GM12878 (cell line): ENCODE results near the gene PPP1R13B. TPM values are rescaled to one million over a fixed set of nuclear protein-coding genes. Genes with fewer than 3 reads are reported as not detected.
A peak's percentile ranks its signal among the peaks of the same experiment; 100 is the strongest.

ENCODE experiments used
- ATAC-seq: fragments of 200-7000 bp; cut with Tn5 transposase; 3 replicates; pipeline ENCODE4 v1.9.1; 2020; ENCODE audit warnings: mild to moderate bottlenecking, moderate library complexity
- BruUV-seq: library from RNA; stranded (reverse); fragments of 400-500 nt; replicated peaks from 2 replicates; lab custom pipeline; 2021; lab: Mats Ljungman, UMichigan
- CTCF ChIA-PET: fragments of 300-600 bp; sonication (Branson Sonifier 250); formaldehyde crosslinking; extraction: SDS; loops from one replicate; lab custom pipeline; 2021; ENCODE audit warnings: inconsistent platforms; lab: Yijun Ruan, JAX
- POLR2A ChIA-PET: fragments of 350-600 bp; formaldehyde crosslinking; extraction: SDS; loops from one replicate; lab custom pipeline; 2021; ENCODE audit warnings: inconsistent platforms; lab: Charles Lee
- RAD21 ChIA-PET: fragments of 300-600 bp; sonication (Branson Sonifier 250); formaldehyde crosslinking; loops from one replicate; lab custom pipeline; 2023; ENCODE audit warnings: antibody characterized with exemption; ENCODE audit not compliant: unreplicated experiment; lab: Charles Lee
- SMC1A ChIA-PET: fragments of 300-600 bp; sonication (Branson Sonifier 250); formaldehyde crosslinking; loops from one replicate; lab custom pipeline; 2023; ENCODE audit not compliant: unreplicated experiment, uncharacterized antibody; lab: Charles Lee
- DNase-seq: peaks from one replicate; pipeline ENCODE4 v3.0.0-alpha.2; 2011; ENCODE audit warnings: low read depth, low spot score
- FAIRE-seq: peaks from 3 replicates; lab custom pipeline; 2011; peaks lifted over from hg19 to GRCh38; lab: Jason Lieb, UNC
- H2AFZ ChIP-seq: 2 replicates; pipeline ENCODE4 v1.6.0; 2011; ENCODE audit warnings: low read depth, low read length, control low read depth; ENCODE audit not compliant: control insufficient read depth
- H3K27ac ChIP-seq: 2 replicates; pipeline ENCODE4 v1.5.1; 2011; ENCODE audit warnings: control low read depth; ENCODE audit not compliant: control insufficient read depth, insufficient read depth
- H3K27me3 ChIP-seq, 2 experiments: replicated peaks in 1 of 2; 2 replicates each; pipeline versions ENCODE4 v1.6.0 to v1.6.1; 2011; ENCODE audit warnings: low read length in 1 of 2; ENCODE audit not compliant: control insufficient read depth in 2 of 2, insufficient read depth in 2 of 2
- H3K36me3 ChIP-seq, 2 experiments: 2 replicates each; pipeline ENCODE4 v1.5.1; 2011; ENCODE audit warnings: low read length in 1 of 2; ENCODE audit not compliant: control insufficient read depth in 2 of 2, insufficient read depth in 2 of 2
- H3K4me1 ChIP-seq: 2 replicates; pipeline ENCODE4 v1.6.1; 2011; ENCODE audit warnings: mild to moderate bottlenecking, low read length, moderate library complexity, mixed read lengths; ENCODE audit not compliant: control insufficient read depth, insufficient read depth
- H3K4me2 ChIP-seq: 2 replicates; pipeline ENCODE4 v1.6.0; 2011; ENCODE audit warnings: control low read depth; ENCODE audit not compliant: control insufficient read depth, insufficient read depth
- H3K4me3 ChIP-seq: fragments of 200-600 bp; sonication (generic); 2 replicates; pipeline ENCODE4 v1.5.1; 2016
- H3K79me2 ChIP-seq: 2 replicates; pipeline ENCODE4 v1.6.0; 2011; ENCODE audit warnings: low read length; ENCODE audit not compliant: control insufficient read depth, insufficient read depth
- H3K9ac ChIP-seq: 2 replicates; pipeline ENCODE4 v1.8.0; 2011; ENCODE audit warnings: low read length, control low read depth, mixed read lengths; ENCODE audit not compliant: control insufficient read depth, insufficient read depth
- H3K9me3 ChIP-seq: replicated peaks from 3 replicates; pipeline ENCODE4 v1.5.1; 2011; ENCODE audit warnings: mild to moderate bottlenecking, low read length; ENCODE audit not compliant: control insufficient read depth, insufficient read depth
- H4K20me1 ChIP-seq: 2 replicates; pipeline ENCODE4 v1.6.0; 2011; ENCODE audit not compliant: control insufficient read depth, insufficient read depth
- BRCA1 ChIP-seq: IDR thresholded peaks from 2 replicates; pipeline ENCODE4 v1.6.1; 2011; ENCODE audit warnings: low read depth, low read length, improper control_type of control experiment
- EGR1 ChIP-seq, 2 experiments: IDR thresholded peaks; 1 replicate in 1 of 2; 2 replicates in 1 of 2; pipeline ENCODE4 v1.6.1; 2011 to 2012; ENCODE audit warnings: low read depth in 2 of 2, low read length in 2 of 2, borderline replicate concordance in 1 of 2, mild to moderate bottlenecking in 1 of 2, moderate library complexity in 1 of 2
- ETV6 ChIP-seq, 2 experiments: fragments of 450-650 bp in 1 of 2; IDR thresholded peaks in 1 of 2; conservative IDR thresholded peaks in 1 of 2; 2 replicates each; pipeline ENCODE4 v1.6.1; 2014; ENCODE audit warnings: antibody characterized with exemption in 1 of 2, borderline replicate concordance in 1 of 2, low read depth in 1 of 2, mild to moderate bottlenecking in 1 of 2, moderate library complexity in 1 of 2
- EZH2 ChIP-seq: IDR thresholded peaks from 2 replicates; pipeline ENCODE4 v1.6.1; 2012; ENCODE audit warnings: low read depth, mild to moderate bottlenecking, control low read depth, inconsistent platforms, low read length, borderline replicate concordance; ENCODE audit not compliant: control insufficient read depth
- GATAD2B ChIP-seq: fragments of 450-650 bp; conservative IDR thresholded peaks from 2 replicates; pipeline ENCODE4 v1.6.1; 2017; ENCODE audit warnings: low read depth, mild to moderate bottlenecking, moderate library complexity
- IKZF1 ChIP-seq: fragments of 450-650 bp; conservative IDR thresholded peaks from 2 replicates; pipeline ENCODE4 v1.6.1; 2017; ENCODE audit warnings: antibody characterized with exemption, mild to moderate bottlenecking
- IKZF2 ChIP-seq, 2 experiments: fragments of 450-650 bp; IDR thresholded peaks; 2 replicates each; pipeline ENCODE4 v1.6.1; 2017; ENCODE audit warnings: mild to moderate bottlenecking in 2 of 2, moderate library complexity in 2 of 2
- MTA2 ChIP-seq: fragments of 450-650 bp; IDR thresholded peaks from 2 replicates; pipeline ENCODE4 v1.6.1; 2016; ENCODE audit warnings: low read depth, mild to moderate bottlenecking, moderate library complexity
- MYC ChIP-seq: IDR thresholded peaks from 2 replicates; pipeline ENCODE4 v1.6.1; 2011; ENCODE audit warnings: mild to moderate bottlenecking, low read length, moderate library complexity, inconsistent platforms; ENCODE audit not compliant: insufficient read depth, insufficient replicate concordance, insufficient read length, severe bottlenecking
- POLR2A ChIP-seq: IDR thresholded peaks from 2 replicates; pipeline ENCODE4 v1.6.1; 2011; ENCODE audit warnings: low read depth, mild to moderate bottlenecking, low read length
- SMC3 ChIP-seq: IDR thresholded peaks from 2 replicates; pipeline ENCODE4 v1.6.1; 2011; ENCODE audit warnings: low read length, improper control_type of control experiment, borderline replicate concordance
- SREBF1 ChIP-seq: IDR thresholded peaks from 2 replicates; pipeline ENCODE4 v1.6.1; 2012; ENCODE audit warnings: mild to moderate bottlenecking, low read length
- STAT3 ChIP-seq: IDR thresholded peaks from 2 replicates; pipeline ENCODE4 v1.6.1; 2011; ENCODE audit warnings: low read depth, low read length, improper control_type of control experiment
- TARDBP ChIP-seq: IDR thresholded peaks from 2 replicates; pipeline ENCODE4 v1.6.1; 2016; ENCODE audit warnings: borderline replicate concordance
- YBX1 ChIP-seq: fragments of 450-650 bp; IDR thresholded peaks from 2 replicates; pipeline ENCODE4 v1.6.1; 2016; ENCODE audit warnings: antibody characterized with exemption
- ZNF217 ChIP-seq: fragments of 450-650 bp; IDR thresholded peaks from 2 replicates; pipeline ENCODE4 v1.6.1; 2017; ENCODE audit warnings: antibody characterized with exemption, mild to moderate bottlenecking
- WGBS: methylation state at CpG from one replicate; pipeline ENCODE4 v1.1.6; 2016; ENCODE audit warnings: low lambda C conversion rate; ENCODE audit not compliant: insufficient replicate concordance, insufficient coverage; ENCODE audit errors: missing lambda C conversion rate; 5-methylcytosine and 5-hydroxymethylcytosine counted together
- in situ Hi-C: fragments of 300-500 bp; cut with MboI; formaldehyde crosslinking; loops from 9 replicates; pipeline ENCODE4 v1.14.3; 2018; ENCODE audit warnings: mixed read lengths
- intact Hi-C: fragments of 100-400 bp; cut with micrococcal nuclease; formaldehyde crosslinking; loops from one replicate; pipeline ENCODE4 v1.14.2; 2022; ENCODE audit not compliant: unreplicated experiment
- polyA plus RNA-seq, 11 experiments: library from polyadenylated mRNA; depleted of rRNA in 4 of 11; unstranded in 6 of 11; stranded (reverse) in 5 of 11; fragments of >200 nt; fragmentation: Nextera tagmentation in 4 of 11; fragmentation: Illumina TruSeq in 1 of 11; extraction: Ambion mirVana in 4 of 11; extraction: Trizol in 1 of 11; gene quantifications; 1 replicate in 1 of 11; 2 replicates in 10 of 11; pipeline versions ENCODE4 v1.2.1 to v1.2.3, GENCODE V29; 2011 to 2016; ENCODE audit warnings: inconsistent platforms in 2 of 11, missing spikeins in 2 of 11, low read depth in 1 of 11
- total RNA-seq, 4 experiments: library from RNA; depleted of rRNA in 3 of 4; stranded (reverse); fragments of >200 nt in 3 of 4; fragmentation: Illumina TruSeq in 1 of 4; extraction: Trizol in 1 of 4; gene quantifications; 2 replicates each; pipeline versions ENCODE4 v1.2.1 to v1.2.3, GENCODE V29; 2013 to 2021
- TF ChIP-seq, protein P1 (sequence below): fragments of 450-650 bp; IDR thresholded peaks from 2 replicates; pipeline ENCODE4 v1.6.1; 2016; ENCODE audit warnings: mild to moderate bottlenecking

The PPP1R13B gene
- total and polyA plus RNA-seq, 10 of the 15 experiments (the other 5 are each of a cell fraction or from before 2014, with no cell fraction given): 0.16 to 8.1 (median 3.2) TPM

DNA sequence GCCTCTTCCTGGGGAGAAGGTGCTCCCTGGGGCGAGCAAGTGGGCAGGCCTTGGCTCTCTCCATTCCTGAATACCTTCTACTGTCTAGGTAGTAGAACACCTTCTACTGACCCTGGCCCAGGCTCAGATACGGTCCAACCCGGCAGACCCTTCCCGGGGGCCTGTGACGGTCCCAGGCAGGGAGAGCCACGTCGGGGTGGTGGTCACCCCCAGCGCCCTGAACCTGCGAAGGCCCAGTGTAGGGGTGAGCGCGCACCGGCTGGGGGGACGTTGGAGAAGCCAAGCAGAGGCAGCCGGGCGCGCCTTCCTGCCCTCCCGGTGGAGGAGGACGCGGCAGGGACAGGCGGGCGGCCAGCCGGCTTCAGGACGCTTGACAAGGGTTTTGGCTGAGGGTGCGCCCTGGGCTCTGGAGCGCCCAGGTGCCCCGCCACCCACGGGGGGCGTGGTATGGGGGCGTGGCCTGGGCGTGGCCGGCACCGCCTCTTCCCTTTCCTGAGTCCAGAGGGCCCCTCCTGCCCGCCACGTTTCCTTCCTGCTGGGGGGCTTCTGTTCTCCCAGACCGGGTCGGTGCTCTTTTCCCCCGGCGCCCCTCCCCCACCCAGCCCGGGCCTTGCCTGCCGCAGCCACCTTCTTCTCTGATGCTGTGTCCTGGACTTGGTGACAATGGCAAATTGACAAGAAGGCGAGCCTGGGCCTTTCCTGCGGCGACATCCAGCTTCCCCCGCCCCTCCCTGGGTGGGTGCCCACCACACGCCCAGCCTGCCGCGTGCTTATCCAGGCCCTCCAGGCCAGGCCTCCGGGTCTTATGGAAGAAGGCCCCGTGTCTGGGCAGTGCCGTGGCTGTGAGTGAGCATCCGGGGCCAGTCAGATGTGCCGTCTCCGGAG, 24.5 kb upstream of the PPP1R13B start (continued):
- no peak for TF ChIP-seq ETV6 (conservative IDR thresholded peaks at IDR 0.05 in 1 of 2, IDR thresholded peaks at IDR 0.05 in 1 of 2; ENCODE audit: borderline replicate concordance in 1 of 2, low read depth in 1 of 2)
- no peak for TF ChIP-seq SREBF1
- TF ChIP-seq MYC: no peak
- peak; percentile 41; the same call in 1 of the 2 replicates for TF ChIP-seq POLR2A
- TF ChIP-seq GATAD2B: peak; percentile 64; the same call in 1 of the 2 replicates
- TF ChIP-seq EGR1 (IDR thresholded peaks at IDR 0.05; ENCODE audit: borderline replicate concordance in 1 of 2, low read depth in 2 of 2, low read length in 2 of 2): peak in 1 of 2 experiments; percentile 81; a peak in 2 of 3 replicates
- TF ChIP-seq EZH2: no peak
- no peak for TF ChIP-seq ZNF217
- TF ChIP-seq IKZF2 (IDR thresholded peaks at IDR 0.05): peak; percentile 39 to 51; a peak in 3 of 4 replicates

DNA sequence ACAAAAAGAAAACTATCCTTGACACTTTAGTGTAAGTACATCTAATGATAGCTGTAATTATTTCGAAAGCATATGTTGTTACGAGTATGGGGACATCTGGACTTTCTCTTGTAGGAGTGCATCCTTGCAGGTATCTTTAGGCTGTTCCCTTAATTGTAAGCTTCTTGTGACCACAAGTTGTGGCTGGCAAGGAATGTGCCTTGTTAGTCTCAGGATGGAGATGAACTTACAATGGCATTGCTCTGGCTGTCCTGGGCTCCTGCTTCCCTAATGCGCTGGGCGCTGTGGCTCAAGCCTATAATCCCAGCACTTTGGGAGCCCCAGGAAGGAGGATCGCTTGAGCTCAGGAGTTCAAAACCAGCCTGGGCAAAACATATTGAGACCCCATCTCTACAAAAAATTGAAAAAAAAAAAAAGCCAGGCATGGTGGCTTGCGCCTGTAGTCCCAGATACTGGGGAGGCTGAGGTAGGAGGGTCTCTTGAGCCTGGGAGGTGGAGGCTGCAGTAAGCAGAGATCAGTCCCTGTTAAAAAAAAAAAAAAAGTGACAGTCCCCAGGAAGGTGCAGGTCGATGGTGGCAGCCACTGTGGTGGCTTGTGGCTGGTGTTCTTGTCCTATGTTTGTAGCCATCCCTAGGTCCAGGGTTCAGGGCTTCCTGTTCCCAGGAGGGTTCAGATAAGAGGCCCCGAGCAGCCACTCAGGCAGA, 23.7 kb upstream of the PPP1R13B start:
- H3K27ac ChIP-seq: no peak overlapping the region
- no peaks in the 10 kb centered on the region for H3K79me2 ChIP-seq
- 66% methylated on average over 8 of the region's 8 CpGs for WGBS
- no peak for FAIRE-seq
- no peak for TF ChIP-seq BRCA1
- TF ChIP-seq IKZF1: no peak
- TF ChIP-seq TARDBP: no peak
- TF ChIP-seq SMC3: no peak
- no peak for TF ChIP-seq YBX1
- no peak for TF ChIP-seq IKZF2 (IDR thresholded peaks at IDR 0.05)
- TF ChIP-seq, protein P1, sequence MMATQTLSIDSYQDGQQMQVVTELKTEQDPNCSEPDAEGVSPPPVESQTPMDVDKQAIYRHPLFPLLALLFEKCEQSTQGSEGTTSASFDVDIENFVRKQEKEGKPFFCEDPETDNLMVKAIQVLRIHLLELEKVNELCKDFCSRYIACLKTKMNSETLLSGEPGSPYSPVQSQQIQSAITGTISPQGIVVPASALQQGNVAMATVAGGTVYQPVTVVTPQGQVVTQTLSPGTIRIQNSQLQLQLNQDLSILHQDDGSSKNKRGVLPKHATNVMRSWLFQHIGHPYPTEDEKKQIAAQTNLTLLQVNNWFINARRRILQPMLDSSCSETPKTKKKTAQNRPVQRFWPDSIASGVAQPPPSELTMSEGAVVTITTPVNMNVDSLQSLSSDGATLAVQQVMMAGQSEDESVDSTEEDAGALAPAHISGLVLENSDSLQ: no peak
- TF ChIP-seq STAT3: no peak
- TF ChIP-seq MTA2: no peak
- H3K27me3 ChIP-seq: no peaks in the 10 kb centered on the region
- no peak overlapping the region for H3K4me3 ChIP-seq
- H3K9ac ChIP-seq: no peak overlapping the region
- SMC1A ChIA-PET: no interaction called here
- no peak for DNase-seq
- BruUV-seq: no TSS peak
- H3K4me1 ChIP-seq: peaks cover 10% of the 10 kb centered on the region
- POLR2A ChIA-PET: no interaction called here
- no peaks in the 10 kb centered on the region for H3K36me3 ChIP-seq
- CTCF ChIA-PET: no interaction called here
- RAD21 ChIA-PET: no interaction called here
- in situ Hi-C loops: no loop called here
- intact Hi-C loops: no loop called here
- H2AFZ ChIP-seq: no peak overlapping the region
- H4K20me1 ChIP-seq: no peaks in the 10 kb centered on the region
- H3K9me3 ChIP-seq: no peaks in the 10 kb centered on the region
- H3K4me2 ChIP-seq: no peak overlapping the region
- ATAC-seq: no peak
